Activated CD4-positive, alpha-beta T cell treated with anti-CD3 and anti-CD28 coated beads for 24 hours (primary cell): ENCODE results near the gene CYP27C1.

Experiments used
- DNase-seq, 2 donors: peaks; one replicate each; pipeline ENCODE4 v3.0.0-alpha.2; 2020; ENCODE audit warnings: low read depth in 2 of 2

Gene CYP27C1

GRCh38 chr2:127193164-127193966 is 26.7 kb downstream of the CYP27C1 start:
- no peak for DNase-seq

GRCh38 chr2:127191331-127192219 is 28.5 kb downstream of the CYP27C1 start:
- no peak for DNase-seq

GRCh38 chr2:127188797-127189196 is 31.3 kb downstream of the CYP27C1 start:
- no peak for DNase-seq

GRCh38 chr2:127187831-127188230 is 32.3 kb downstream of the CYP27C1 start:
- no peak for DNase-seq

GRCh38 chr2:127187081-127187775 is 32.9 kb downstream of the CYP27C1 start:
- no peak for DNase-seq

- DNase-seq = no peak
Measured at GRCh38 chr2:127185705-127186104, 34.4 kb downstream of the CYP27C1 start.

- DNase-seq = no peak
Measured at GRCh38 chr2:127185093-127185492, 35.0 kb downstream of the CYP27C1 start.

- no peak for DNase-seq
Measured at GRCh38 chr2:127183771-127184170, 36.3 kb downstream of the CYP27C1 start.

GRCh38 chr2:127182626-127183458 is 37.3 kb downstream of the CYP27C1 start:
- DNase-seq = no peak

- DNase-seq = no peak
Measured at GRCh38 chr2:127181851-127182250, 38.2 kb downstream of the CYP27C1 start.

- DNase-seq = no peak
Measured at GRCh38 chr2:127179766-127180165, 40.3 kb downstream of the CYP27C1 start.

GRCh38 chr2:127177617-127178263 is 42.4 kb downstream of the CYP27C1 start:
- DNase-seq = no peak

- DNase-seq = no peak
Measured at GRCh38 chr2:127176371-127177311, 43.5 kb downstream of the CYP27C1 start.

GRCh38 chr2:127175751-127176354 is 44.2 kb downstream of the CYP27C1 start:
- no peak for DNase-seq

GRCh38 chr2:127175041-127175721 is 44.9 kb downstream of the CYP27C1 start:
- no peak for DNase-seq

- DNase-seq = no peak
Measured at GRCh38 chr2:127174640-127175039, 45.5 kb downstream of the CYP27C1 start.

GRCh38 chr2:127174136-127174535 is 46.0 kb downstream of the CYP27C1 start:
- DNase-seq = no peak

- DNase-seq = no peak
Measured at GRCh38 chr2:127173057-127173456, 47.0 kb downstream of the CYP27C1 start.

GRCh38 chr2:127172306-127172705 is 47.8 kb downstream of the CYP27C1 start:
- no peak for DNase-seq
